HG02870 (cell line): ENCODE measurements around the gene KSR2.
"Not testable (repeated sequence)": the region's sequence is repeated elsewhere in the genome, so short reads cannot be mapped to it uniquely, and the experiment has no call there.

Experiments
- ATAC-seq: cut with Tn5 transposase; IDR thresholded peaks from one replicate; pipeline ENCODE4 v1.9.1; 2021; ENCODE audit warnings: mild to moderate bottlenecking, moderate library complexity; ENCODE audit not compliant: unreplicated experiment

KSR2 gene

GRCh38 chr12:117892441-117892840 is 76.3 kb downstream of the KSR2 start:
- no peak for ATAC-seq

- not testable (repeated sequence) for ATAC-seq
Observed at GRCh38 chr12:117891265-117891664, 77.5 kb downstream of the KSR2 start.

- ATAC-seq: no peak
Observed at GRCh38 chr12:117890644-117891043, 78.1 kb downstream of the KSR2 start.

GRCh38 chr12:117890137-117890536 is 78.7 kb downstream of the KSR2 start:
- no peak for ATAC-seq

GRCh38 chr12:117889098-117889497 is 79.7 kb downstream of the KSR2 start:
- ATAC-seq: no peak

- no peak for ATAC-seq
Observed at GRCh38 chr12:117885211-117885610, 83.6 kb downstream of the KSR2 start.

GRCh38 chr12:117884161-117884560 is 84.6 kb downstream of the KSR2 start:
- ATAC-seq: no peak

- ATAC-seq: no peak
Observed at GRCh38 chr12:117882603-117883184, 86.1 kb downstream of the KSR2 start.

- no peak for ATAC-seq
Observed at GRCh38 chr12:117882181-117882580, 86.6 kb downstream of the KSR2 start.

GRCh38 chr12:117881517-117881916 is 87.3 kb downstream of the KSR2 start:
- no peak for ATAC-seq

- no peak for ATAC-seq
Observed at GRCh38 chr12:117878605-117879004, 90.2 kb downstream of the KSR2 start.

- no peak for ATAC-seq
Observed at GRCh38 chr12:117876436-117876816, 92.4 kb downstream of the KSR2 start.

GRCh38 chr12:117875744-117876435 is 92.9 kb downstream of the KSR2 start:
- ATAC-seq: no peak

- peak; percentile 50 for ATAC-seq
Observed at GRCh38 chr12:117874842-117875434, 93.9 kb downstream of the KSR2 start.

- not testable (repeated sequence) for ATAC-seq
Observed at GRCh38 chr12:117874198-117874597, 94.6 kb downstream of the KSR2 start.

- no peak for ATAC-seq
Observed at GRCh38 chr12:117872546-117873169, 96.1 kb downstream of the KSR2 start.

- no peak for ATAC-seq
Observed at GRCh38 chr12:117869551-117869950, 99.2 kb downstream of the KSR2 start.

- ATAC-seq: no peak
Observed at GRCh38 chr12:117867348-117867747, 101.4 kb downstream of the KSR2 start.

- ATAC-seq: no peak
Observed at GRCh38 chr12:117865505-117865904, 103.3 kb downstream of the KSR2 start.

- no peak for ATAC-seq
Observed at GRCh38 chr12:117863002-117863709, 105.6 kb downstream of the KSR2 start.

GRCh38 chr12:117861691-117862090 is 107.1 kb downstream of the KSR2 start:
- ATAC-seq: no peak
